Measurements from ENCODE around the gene SH2D3A. TPM values are rescaled to one million over a fixed set of nuclear protein-coding genes. Genes with fewer than 3 reads are reported as not detected.

The SH2D3A gene
- polyA plus RNA-seq, 1 donor (not counting 4 experiments of a cell fraction or from before 2014, with no cell fraction given), result 24.9 TPM

- Histone ChIP-seq H3K79me2 (ENCODE audit: control insufficient read depth, insufficient read depth, low read length) (no peaks in the 10 kb centered on the region), H4K20me1 (ENCODE audit: control insufficient read depth, extremely low read depth, insufficient read depth, low read length) (no peaks in the 10 kb centered on the region), H3K4me1 (ENCODE audit: control insufficient read depth, extremely low read depth, insufficient read depth, low read length) (no peaks in the 10 kb centered on the region), H3K4me2 (ENCODE audit: control insufficient read depth, extremely low read depth, insufficient read depth, low read depth, low read length) (no peak overlapping the region), H3K9me1 (ENCODE audit: control insufficient read depth, extremely low read depth, insufficient read depth, low read length) (no peaks in the 10 kb centered on the region), H3K4me3 (ENCODE audit: control insufficient read depth in 2 of 3, extremely low read depth in 1 of 3, insufficient read depth in 2 of 3, low read depth in 1 of 3, low read length in 3 of 3) (no peak overlapping the region), H3K36me3 (ENCODE audit: control insufficient read depth in 2 of 2, extremely low read depth in 1 of 2, insufficient read depth in 2 of 2, low read length in 2 of 2) (no peaks in the 10 kb centered on the region), H3K27me3 (ENCODE audit: control insufficient read depth, extremely low read depth, insufficient read depth, low read length) (no peaks in the 10 kb centered on the region), H2AFZ (ENCODE audit: control insufficient read depth, low read length) (no peak overlapping the region), H3K9me3 (ENCODE audit: control insufficient read depth, low read depth, low read length) (no peaks in the 10 kb centered on the region), H3K9ac (ENCODE audit: control insufficient read depth, extremely low read depth, insufficient read depth, low read length) (no peak overlapping the region), H3K27ac (ENCODE audit: control insufficient read depth, insufficient read depth, low read length) (no peak overlapping the region)
- FAIRE-seq, result no peak
- TF ChIP-seq, protein P1, sequence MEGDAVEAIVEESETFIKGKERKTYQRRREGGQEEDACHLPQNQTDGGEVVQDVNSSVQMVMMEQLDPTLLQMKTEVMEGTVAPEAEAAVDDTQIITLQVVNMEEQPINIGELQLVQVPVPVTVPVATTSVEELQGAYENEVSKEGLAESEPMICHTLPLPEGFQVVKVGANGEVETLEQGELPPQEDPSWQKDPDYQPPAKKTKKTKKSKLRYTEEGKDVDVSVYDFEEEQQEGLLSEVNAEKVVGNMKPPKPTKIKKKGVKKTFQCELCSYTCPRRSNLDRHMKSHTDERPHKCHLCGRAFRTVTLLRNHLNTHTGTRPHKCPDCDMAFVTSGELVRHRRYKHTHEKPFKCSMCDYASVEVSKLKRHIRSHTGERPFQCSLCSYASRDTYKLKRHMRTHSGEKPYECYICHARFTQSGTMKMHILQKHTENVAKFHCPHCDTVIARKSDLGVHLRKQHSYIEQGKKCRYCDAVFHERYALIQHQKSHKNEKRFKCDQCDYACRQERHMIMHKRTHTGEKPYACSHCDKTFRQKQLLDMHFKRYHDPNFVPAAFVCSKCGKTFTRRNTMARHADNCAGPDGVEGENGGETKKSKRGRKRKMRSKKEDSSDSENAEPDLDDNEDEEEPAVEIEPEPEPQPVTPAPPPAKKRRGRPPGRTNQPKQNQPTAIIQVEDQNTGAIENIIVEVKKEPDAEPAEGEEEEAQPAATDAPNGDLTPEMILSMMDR (optimal IDR thresholded peaks at IDR 0.05 in 1 of 3, IDR thresholded peaks at IDR 0.05 in 1 of 3, conservative IDR thresholded peaks at IDR 0.05 in 1 of 3; ENCODE audit: extremely low read depth in 1 of 3, insufficient read depth in 2 of 3, low read length in 3 of 3), result no peak
- no peak for TF ChIP-seq EZH2 (IDR thresholded peaks at IDR 0.05; ENCODE audit: low read length)
- no peak for DNase-seq (ENCODE audit: low read depth, low spot score)
- dilution Hi-C loops (cut with MboI; ENCODE audit: extremely low pct_ligation_motif_present, low sequenced_read_pairs), result no loop called here
Observed at GRCh38 chr19:6787393-6787792, 20.2 kb upstream of the SH2D3A start.

- Histone ChIP-seq H3K4me1 (ENCODE audit: control insufficient read depth, extremely low read depth, insufficient read depth, low read length) (no peaks in the 10 kb centered on the region), H3K9me1 (ENCODE audit: control insufficient read depth, extremely low read depth, insufficient read depth, low read length) (no peaks in the 10 kb centered on the region), H3K4me3 (ENCODE audit: control insufficient read depth in 2 of 3, extremely low read depth in 1 of 3, insufficient read depth in 2 of 3, low read depth in 1 of 3, low read length in 3 of 3) (no peak overlapping the region), H4K20me1 (ENCODE audit: control insufficient read depth, extremely low read depth, insufficient read depth, low read length) (no peaks in the 10 kb centered on the region), H3K27ac (ENCODE audit: control insufficient read depth, insufficient read depth, low read length) (no peak overlapping the region), H3K9me3 (ENCODE audit: control insufficient read depth, low read depth, low read length) (no peaks in the 10 kb centered on the region), H3K36me3 (ENCODE audit: control insufficient read depth in 2 of 2, extremely low read depth in 1 of 2, insufficient read depth in 2 of 2, low read length in 2 of 2) (no peaks in the 10 kb centered on the region), H2AFZ (ENCODE audit: control insufficient read depth, low read length) (no peak overlapping the region), H3K9ac (ENCODE audit: control insufficient read depth, extremely low read depth, insufficient read depth, low read length) (no peak overlapping the region), H3K79me2 (ENCODE audit: control insufficient read depth, insufficient read depth, low read length) (no peaks in the 10 kb centered on the region), H3K4me2 (ENCODE audit: control insufficient read depth, extremely low read depth, insufficient read depth, low read depth, low read length) (no peak overlapping the region), H3K27me3 (ENCODE audit: control insufficient read depth, extremely low read depth, insufficient read depth, low read length) (no peaks in the 10 kb centered on the region)
- dilution Hi-C loops (cut with MboI; ENCODE audit: extremely low pct_ligation_motif_present, low sequenced_read_pairs), result no loop called here
- no peak for FAIRE-seq
- no peak for DNase-seq (ENCODE audit: low read depth, low spot score)
- TF ChIP-seq, protein P1 (optimal IDR thresholded peaks at IDR 0.05 in 1 of 3, IDR thresholded peaks at IDR 0.05 in 1 of 3, conservative IDR thresholded peaks at IDR 0.05 in 1 of 3; ENCODE audit: extremely low read depth in 1 of 3, insufficient read depth in 2 of 3, low read length in 3 of 3), result no peak
- no peak for TF ChIP-seq EZH2 (IDR thresholded peaks at IDR 0.05; ENCODE audit: low read length)
Observed at GRCh38 chr19:6779206-6779605, 12.0 kb upstream of the SH2D3A start.
